Chondrocyte (in vitro differentiated cells): ENCODE measurements around the gene SAE1. TPM values are rescaled to one million over a fixed set of nuclear protein-coding genes. Genes with fewer than 3 reads are reported as not detected.

Experiments
- DNase-seq: peaks from one replicate; pipeline ENCODE4 v3.0.0; 2021; ENCODE audit warnings: mixed read lengths, low spot score
- H3K27ac Mint-ChIP-seq: one replicate; pipeline ENCODE4 v1.8.0; 2021; ENCODE audit warnings: mild to moderate bottlenecking, moderate library complexity, mixed read lengths; ENCODE audit not compliant: unreplicated experiment
- H3K27me3 Mint-ChIP-seq: 2 replicates; pipeline ENCODE4 v1.8.0; 2021; ENCODE audit warnings: low read depth, mixed read lengths
- H3K36me3 Mint-ChIP-seq: 2 replicates; pipeline ENCODE4 v1.8.0; 2021; ENCODE audit warnings: low read depth, mixed read lengths
- H3K4me1 Mint-ChIP-seq: 2 replicates; pipeline ENCODE4 v1.8.0; 2021; ENCODE audit warnings: low read depth, mild to moderate bottlenecking, mixed read lengths
- H3K4me3 Mint-ChIP-seq: one replicate; pipeline ENCODE4 v1.8.0; 2021; ENCODE audit warnings: mild to moderate bottlenecking, moderate library complexity, mixed read lengths; ENCODE audit not compliant: unreplicated experiment
- H3K9me3 Mint-ChIP-seq: 2 replicates; pipeline ENCODE4 v1.8.0; 2021; ENCODE audit warnings: low read depth, mixed read lengths
- CTCF ChIP-seq: fragments of 200-600 bp; sonication (generic); IDR thresholded peaks from 2 replicates; pipeline ENCODE4 v1.5.0; 2021; ENCODE audit warnings: antibody characterized with exemption, mild to moderate bottlenecking, moderate library complexity
- long read RNA-seq: library from polyadenylated mRNA; stranded (forward); transcript quantifications from one replicate; pipeline ENCODE4 v2.0.0, GENCODE V29; 2021
- total RNA-seq: library from RNA; stranded (reverse); gene quantifications from 3 replicates; pipeline ENCODE4 v1.2.1, GENCODE V29; 2021

The SAE1 gene
- total RNA-seq = 91.2 to 107 TPM (median 95.7 TPM) in 3 replicates
- long read RNA-seq, transcript SAE1-202 (8 exons, 1,851 nt) = minor isoform, 10 of 267 reads
- long read RNA-seq, transcript SAE1-201 (9 exons, 2,049 nt) = major isoform, 218 of 267 reads
- long read RNA-seq, partial matches to known transcripts = 5 of 267 reads
- long read RNA-seq, other reads (novel, unspliced or antisense) = 31 of 267 reads

- Mint-ChIP-seq H3K9me3 (peaks cover 4% of the 10 kb centered on the region), H3K4me1 (peaks cover 44% of the 10 kb centered on the region), H3K27ac (peak within 1 kb of the TSS; percentile 98), H3K4me3 (peak within 1 kb of the TSS; percentile 99), H3K27me3 (no peaks in the 10 kb centered on the region), H3K36me3 (peaks cover 7% of the 10 kb centered on the region)
- DNase-seq = peak; percentile 98
- TF ChIP-seq CTCF = peak; percentile 79
Observed at GRCh38 chr19:47130589-47131227, at the start of gene SAE1. TSS of gene SAE1 (plus strand) at chr19:47130835. CDS start at chr19:47130931, 96 bp downstream.

GRCh38 chr19:47081095-47081494 lies 49.5 kb upstream of the SAE1 start:
- TF ChIP-seq CTCF = no peak
- Mint-ChIP-seq H3K27ac (peak overlapping the region; percentile 73), H3K36me3 (peaks cover 23% of the 10 kb centered on the region), H3K9me3 (no peaks in the 10 kb centered on the region), H3K4me1 (peaks cover 14% of the 10 kb centered on the region), H3K4me3 (no peak overlapping the region), H3K27me3 (no peaks in the 10 kb centered on the region)
- DNase-seq = no peak

- Mint-ChIP-seq H3K27ac (no peak overlapping the region), H3K36me3 (peaks cover 28% of the 10 kb centered on the region), H3K27me3 (no peaks in the 10 kb centered on the region), H3K4me3 (no peak overlapping the region), H3K4me1 (peaks cover 14% of the 10 kb centered on the region), H3K9me3 (no peaks in the 10 kb centered on the region)
- no peak for TF ChIP-seq CTCF
- no peak for DNase-seq
Observed at GRCh38 chr19:47082493-47082892, 48.1 kb upstream of the SAE1 start.

GRCh38 chr19:47084879-47085439 lies 45.7 kb upstream of the SAE1 start:
- Mint-ChIP-seq H3K9me3 (no peaks in the 10 kb centered on the region), H3K4me1 (peaks cover 6% of the 10 kb centered on the region), H3K27ac (no peak overlapping the region), H3K36me3 (peaks cover 31% of the 10 kb centered on the region), H3K27me3 (no peaks in the 10 kb centered on the region), H3K4me3 (no peak overlapping the region)
- TF ChIP-seq CTCF = no peak
- DNase-seq = no peak

GRCh38 chr19:47086280-47086679 lies 44.4 kb upstream of the SAE1 start:
- Mint-ChIP-seq H3K4me3 (no peak overlapping the region), H3K27ac (no peak overlapping the region), H3K27me3 (no peaks in the 10 kb centered on the region), H3K4me1 (no peaks in the 10 kb centered on the region), H3K36me3 (peaks cover 35% of the 10 kb centered on the region), H3K9me3 (no peaks in the 10 kb centered on the region)
- no peak for TF ChIP-seq CTCF
- DNase-seq = no peak
